Rectal smooth muscle tissue (tissue), 1 donor: Measurements from ENCODE around the gene C12orf57.

Experiments used
- H3K27ac ChIP-seq: one replicate; pipeline ENCODE4 v1.7.0; 2013; ENCODE audit warnings: low read depth, low read length, inconsistent platforms
- H3K27me3 ChIP-seq: one replicate; pipeline ENCODE4 v1.7.0; 2013; ENCODE audit warnings: low read length; ENCODE audit not compliant: control insufficient read depth, insufficient read depth
- H3K36me3 ChIP-seq: one replicate; pipeline ENCODE4 v1.7.0; 2013; ENCODE audit warnings: low read length; ENCODE audit not compliant: control insufficient read depth, insufficient read depth
- H3K4me1 ChIP-seq: one replicate; pipeline ENCODE4 v1.7.0; 2013; ENCODE audit warnings: low read length; ENCODE audit not compliant: control insufficient read depth, insufficient read depth
- H3K4me3 ChIP-seq: one replicate; pipeline ENCODE4 v1.7.0; 2013; ENCODE audit warnings: low read length
- H3K9ac ChIP-seq: one replicate; pipeline ENCODE4 v1.7.0; 2013; ENCODE audit warnings: low read length

Gene C12orf57

DNA sequence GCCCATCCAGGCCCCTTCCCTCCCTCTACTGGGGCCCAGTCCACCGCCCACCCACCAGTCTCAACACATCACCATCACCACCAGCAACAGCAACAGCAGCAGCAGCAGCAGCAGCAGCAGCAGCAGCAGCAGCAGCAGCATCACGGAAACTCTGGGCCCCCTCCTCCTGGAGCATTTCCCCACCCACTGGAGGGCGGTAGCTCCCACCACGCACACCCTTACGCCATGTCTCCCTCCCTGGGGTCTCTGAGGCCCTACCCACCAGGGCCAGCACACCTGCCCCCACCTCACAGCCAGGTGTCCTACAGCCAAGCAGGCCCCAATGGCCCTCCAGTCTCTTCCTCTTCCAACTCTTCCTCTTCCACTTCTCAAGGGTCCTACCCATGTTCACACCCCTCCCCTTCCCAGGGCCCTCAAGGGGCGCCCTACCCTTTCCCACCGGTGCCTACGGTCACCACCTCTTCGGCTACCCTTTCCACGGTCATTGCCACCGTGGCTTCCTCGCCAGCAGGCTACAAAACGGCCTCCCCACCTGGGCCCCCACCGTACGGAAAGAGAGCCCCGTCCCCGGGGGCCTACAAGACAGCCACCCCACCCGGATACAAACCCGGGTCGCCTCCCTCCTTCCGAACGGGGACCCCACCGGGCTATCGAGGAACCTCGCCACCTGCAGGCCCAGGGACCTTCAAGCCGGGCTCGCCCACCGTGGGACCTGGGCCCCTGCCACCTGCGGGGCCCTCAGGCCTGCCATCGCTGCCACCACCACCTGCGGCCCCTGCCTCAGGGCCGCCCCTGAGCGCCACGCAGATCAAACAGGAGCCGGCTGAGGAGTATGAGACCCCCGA lies 7.0 kb upstream of the C12orf57 start:
- H3K36me3 ChIP-seq: peaks cover 32% of the 10 kb centered on the region
- H3K9ac ChIP-seq: peak overlapping the region; percentile 49
- peaks cover 20% of the 10 kb centered on the region for H3K4me1 ChIP-seq
- H3K27me3 ChIP-seq: no peaks in the 10 kb centered on the region
- H3K4me3 ChIP-seq: peak overlapping the region; percentile 78
- H3K27ac ChIP-seq: peak overlapping the region; percentile 96

DNA sequence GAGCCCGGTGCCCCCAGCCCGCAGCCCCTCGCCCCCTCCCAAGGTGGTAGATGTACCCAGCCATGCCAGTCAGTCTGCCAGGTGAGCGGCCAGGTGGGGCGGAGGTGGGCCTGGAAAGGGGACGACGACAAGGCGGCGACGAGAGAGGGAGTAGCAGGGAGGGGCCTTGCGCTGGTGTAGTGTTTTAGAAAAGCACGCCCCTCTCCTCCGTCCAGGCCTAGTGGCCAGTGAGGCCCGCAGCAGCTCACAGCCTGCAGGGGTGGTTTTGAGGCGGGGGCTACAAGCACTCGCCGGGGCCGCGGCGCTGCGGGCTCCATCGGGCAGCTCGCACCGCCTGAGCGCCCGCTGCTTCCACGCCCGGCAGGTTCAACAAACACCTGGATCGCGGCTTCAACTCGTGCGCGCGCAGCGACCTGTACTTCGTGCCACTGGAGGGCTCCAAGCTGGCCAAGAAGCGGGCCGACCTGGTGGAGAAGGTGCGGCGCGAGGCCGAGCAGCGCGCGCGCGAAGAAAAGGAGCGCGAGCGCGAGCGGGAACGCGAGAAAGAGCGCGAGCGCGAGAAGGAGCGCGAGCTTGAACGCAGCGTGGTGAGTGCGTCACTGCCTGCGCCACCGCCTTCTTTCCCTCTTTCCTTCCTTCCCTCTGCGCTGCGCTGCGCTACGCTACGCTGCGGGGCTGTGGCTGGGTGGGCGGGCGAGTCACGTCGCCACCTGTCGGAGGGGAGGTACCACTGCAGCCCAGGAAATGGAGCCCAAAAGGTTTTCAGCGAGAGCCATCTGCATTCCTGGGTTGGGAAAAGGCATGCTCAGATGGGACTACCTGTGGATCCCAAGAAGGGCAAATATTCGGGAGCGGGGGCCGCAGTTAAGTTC lies 6.1 kb upstream of the C12orf57 start:
- Histone ChIP-seq H3K4me1 (peaks cover 17% of the 10 kb centered on the region), H3K36me3 (peaks cover 32% of the 10 kb centered on the region)

DNA sequence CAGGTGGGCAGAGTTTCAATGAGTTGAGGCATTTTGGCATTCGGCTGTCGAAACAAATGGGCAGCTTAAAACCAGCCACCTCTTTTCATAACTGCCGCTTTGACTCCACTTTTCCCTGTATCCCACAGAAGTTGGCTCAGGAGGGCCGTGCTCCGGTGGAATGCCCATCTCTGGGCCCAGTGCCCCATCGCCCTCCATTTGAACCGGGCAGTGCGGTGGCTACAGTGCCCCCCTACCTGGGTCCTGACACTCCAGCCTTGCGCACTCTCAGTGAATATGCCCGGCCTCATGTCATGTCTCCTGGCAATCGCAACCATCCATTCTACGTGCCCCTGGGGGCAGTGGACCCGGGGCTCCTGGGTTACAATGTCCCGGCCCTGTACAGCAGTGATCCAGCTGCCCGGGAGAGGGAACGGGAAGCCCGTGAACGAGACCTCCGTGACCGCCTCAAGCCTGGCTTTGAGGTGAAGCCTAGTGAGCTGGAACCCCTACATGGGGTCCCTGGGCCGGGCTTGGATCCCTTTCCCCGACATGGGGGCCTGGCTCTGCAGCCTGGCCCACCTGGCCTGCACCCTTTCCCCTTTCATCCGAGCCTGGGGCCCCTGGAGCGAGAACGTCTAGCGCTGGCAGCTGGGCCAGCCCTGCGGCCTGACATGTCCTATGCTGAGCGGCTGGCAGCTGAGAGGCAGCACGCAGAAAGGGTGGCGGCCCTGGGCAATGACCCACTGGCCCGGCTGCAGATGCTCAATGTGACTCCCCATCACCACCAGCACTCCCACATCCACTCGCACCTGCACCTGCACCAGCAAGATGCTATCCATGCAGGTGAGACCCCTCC lies 5.2 kb upstream of the C12orf57 start:
- Histone ChIP-seq H3K4me3 (peak overlapping the region; percentile 7), H3K9ac (peak overlapping the region; percentile 4), H3K36me3 (peaks cover 32% of the 10 kb centered on the region), H3K4me1 (peaks cover 20% of the 10 kb centered on the region), H3K27me3 (no peaks in the 10 kb centered on the region), H3K27ac (peak overlapping the region; percentile 56)

More for the DNA sequence above, 6.1 kb upstream of the C12orf57 start:
- peak overlapping the region; percentile 78 for H3K4me3 ChIP-seq
- no peaks in the 10 kb centered on the region for H3K27me3 ChIP-seq
- H3K27ac ChIP-seq: peak overlapping the region; percentile 96
- H3K9ac ChIP-seq: peak overlapping the region; percentile 60

DNA sequence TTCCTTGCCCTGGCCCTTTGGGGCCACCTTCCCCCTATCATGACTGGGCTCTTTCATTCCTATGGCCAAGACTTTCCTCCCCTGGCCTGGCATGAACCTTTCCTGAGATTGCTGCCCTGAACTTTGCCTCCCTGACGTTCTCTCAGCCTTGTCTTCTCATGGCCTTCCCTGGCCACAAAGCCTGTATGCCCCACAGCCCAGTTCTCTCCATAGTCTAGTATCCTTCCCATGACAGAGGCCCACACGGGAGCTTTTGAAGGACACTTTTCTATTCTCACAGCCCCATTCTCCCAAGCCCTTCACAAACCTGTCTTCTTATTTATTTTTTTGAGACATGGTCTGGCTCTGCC lies 4.7 kb upstream of the C12orf57 start:
- Histone ChIP-seq H3K4me1 (peaks cover 20% of the 10 kb centered on the region), H3K27ac (peak overlapping the region; percentile 49), H3K27me3 (no peaks in the 10 kb centered on the region), H3K9ac (peak overlapping the region; percentile 4), H3K36me3 (peaks cover 32% of the 10 kb centered on the region), H3K4me3 (no peak overlapping the region)

DNA sequence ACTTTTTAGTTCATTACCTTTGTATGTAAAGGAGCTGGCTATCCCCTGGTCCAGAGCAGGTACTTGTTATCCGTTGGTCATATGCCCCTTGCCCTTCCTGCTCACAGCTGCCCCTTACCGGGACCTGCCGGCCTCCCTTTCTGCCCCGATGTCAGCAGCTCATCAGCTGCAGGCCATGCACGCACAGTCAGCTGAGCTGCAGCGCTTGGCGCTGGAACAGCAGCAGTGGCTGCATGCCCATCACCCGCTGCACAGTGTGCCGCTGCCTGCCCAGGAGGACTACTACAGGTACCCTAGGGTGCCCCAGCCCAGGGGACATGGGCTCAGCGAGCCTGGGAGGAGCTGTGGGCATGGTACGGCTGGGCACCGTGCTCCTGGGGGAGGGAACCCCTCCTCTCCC lies 2.6 kb upstream of the C12orf57 start:
- Histone ChIP-seq H3K4me1 (peaks cover 28% of the 10 kb centered on the region), H3K4me3 (no peak overlapping the region), H3K27ac (no peak overlapping the region), H3K9ac (no peak overlapping the region), H3K36me3 (peaks cover 16% of the 10 kb centered on the region), H3K27me3 (no peaks in the 10 kb centered on the region)

DNA sequence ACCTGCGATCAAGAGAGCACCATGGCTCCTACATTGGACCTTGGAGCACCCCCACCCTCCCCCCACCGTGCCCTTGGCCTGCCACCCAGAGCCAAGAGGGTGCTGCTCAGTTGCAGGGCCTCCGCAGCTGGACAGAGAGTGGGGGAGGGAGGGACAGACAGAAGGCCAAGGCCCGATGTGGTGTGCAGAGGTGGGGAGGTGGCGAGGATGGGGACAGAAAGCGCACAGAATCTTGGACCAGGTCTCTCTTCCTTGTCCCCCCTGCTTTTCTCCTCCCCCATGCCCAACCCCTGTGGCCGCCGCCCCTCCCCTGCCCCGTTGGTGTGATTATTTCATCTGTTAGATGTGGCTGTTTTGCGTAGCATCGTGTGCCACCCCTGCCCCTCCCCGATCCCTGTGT lies 2.0 kb upstream of the C12orf57 start:
- Histone ChIP-seq H3K9ac (no peak overlapping the region), H3K36me3 (peaks cover 16% of the 10 kb centered on the region), H3K4me1 (peaks cover 28% of the 10 kb centered on the region), H3K4me3 (no peak overlapping the region), H3K27me3 (no peaks in the 10 kb centered on the region), H3K27ac (no peak overlapping the region)

DNA sequence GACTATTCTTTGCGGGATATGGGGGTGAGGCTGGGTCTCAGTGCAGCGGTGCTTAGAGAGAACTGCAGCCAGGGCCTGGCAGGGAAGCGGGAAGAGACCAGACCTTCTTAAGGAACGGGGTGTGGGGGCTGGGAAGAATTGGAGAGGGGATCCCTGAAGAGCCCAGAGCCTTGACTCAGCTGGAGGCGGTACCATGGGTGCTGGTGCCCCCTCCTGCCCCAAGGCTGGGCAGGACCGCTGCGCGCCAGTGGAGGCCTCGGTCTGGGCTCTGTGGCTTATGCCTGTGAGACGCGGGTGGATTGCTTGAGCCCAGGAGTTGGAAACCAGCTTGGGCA lies 1.5 kb upstream of the C12orf57 start:
- H3K27ac ChIP-seq: peak overlapping the region; percentile 97
- H3K9ac ChIP-seq: no peak overlapping the region
- H3K4me1 ChIP-seq: peaks cover 28% of the 10 kb centered on the region
- H3K36me3 ChIP-seq: peaks cover 16% of the 10 kb centered on the region
- no peaks in the 10 kb centered on the region for H3K27me3 ChIP-seq
- no peak overlapping the region for H3K4me3 ChIP-seq

DNA sequence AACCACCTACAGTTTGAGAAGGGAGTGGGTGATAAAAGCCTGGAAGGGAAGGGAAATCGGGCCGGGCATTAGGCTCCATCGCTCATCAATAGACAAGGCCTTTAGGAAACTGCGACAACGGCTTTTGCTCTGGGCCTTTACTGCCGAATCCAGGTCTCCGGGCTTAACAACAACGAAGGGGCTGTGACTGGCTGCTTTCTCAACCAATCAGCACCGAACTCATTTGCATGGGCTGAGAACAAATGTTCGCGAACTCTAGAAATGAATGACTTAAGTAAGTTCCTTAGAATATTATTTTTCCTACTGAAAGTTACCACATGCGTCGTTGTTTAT lies 467 bp upstream of the C12orf57 start:
- Histone ChIP-seq H3K4me3 (peak overlapping the region; percentile 76), H3K27me3 (no peaks in the 10 kb centered on the region), H3K4me1 (peaks cover 26% of the 10 kb centered on the region), H3K9ac (peak overlapping the region; percentile 89), H3K27ac (peak overlapping the region; percentile 97), H3K36me3 (peaks cover 16% of the 10 kb centered on the region)

DNA sequence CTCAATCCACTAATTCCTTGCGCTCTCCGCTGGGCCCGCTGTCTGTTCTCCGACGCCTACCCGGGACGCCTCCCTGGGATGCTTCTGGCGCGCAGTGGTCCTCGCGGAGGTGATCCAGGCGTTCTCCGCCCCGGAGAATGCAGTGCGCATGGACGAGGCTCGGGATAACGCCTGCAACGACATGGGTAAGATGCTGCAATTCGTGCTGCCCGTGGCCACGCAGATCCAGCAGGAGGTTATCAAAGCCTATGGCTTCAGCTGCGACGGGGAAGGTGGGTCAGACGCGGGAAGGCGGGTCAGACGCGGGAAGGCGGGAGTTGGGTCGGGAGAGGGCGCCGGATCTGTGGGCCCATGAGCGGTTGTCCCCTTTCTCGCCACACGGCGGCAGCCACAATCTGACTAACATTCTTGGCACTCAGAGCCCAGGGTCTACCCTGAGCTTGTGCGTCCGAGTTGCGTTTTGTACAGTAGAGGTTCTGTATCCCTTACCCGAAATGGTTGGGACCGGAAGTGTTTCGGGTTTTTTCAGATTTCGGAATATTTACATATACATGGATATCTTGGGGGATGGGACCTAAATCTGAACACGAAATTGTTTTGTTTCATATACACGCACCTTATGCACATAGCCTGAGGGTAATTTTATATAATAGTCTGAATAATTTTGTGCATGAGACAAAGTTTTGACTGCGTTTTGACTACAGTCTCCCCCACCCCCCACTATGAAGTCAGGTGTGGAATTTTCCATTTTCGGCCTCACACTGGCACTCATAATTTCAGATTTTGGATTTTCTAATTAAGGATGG lies 762 bp downstream of the C12orf57 start:
- peaks cover 12% of the 10 kb centered on the region for H3K36me3 ChIP-seq
- H3K27ac ChIP-seq: peak overlapping the region; percentile 97
- peak overlapping the region; percentile 76 for H3K4me3 ChIP-seq
- peaks cover 16% of the 10 kb centered on the region for H3K4me1 ChIP-seq
- H3K27me3 ChIP-seq: no peaks in the 10 kb centered on the region
- peak overlapping the region; percentile 89 for H3K9ac ChIP-seq

DNA sequence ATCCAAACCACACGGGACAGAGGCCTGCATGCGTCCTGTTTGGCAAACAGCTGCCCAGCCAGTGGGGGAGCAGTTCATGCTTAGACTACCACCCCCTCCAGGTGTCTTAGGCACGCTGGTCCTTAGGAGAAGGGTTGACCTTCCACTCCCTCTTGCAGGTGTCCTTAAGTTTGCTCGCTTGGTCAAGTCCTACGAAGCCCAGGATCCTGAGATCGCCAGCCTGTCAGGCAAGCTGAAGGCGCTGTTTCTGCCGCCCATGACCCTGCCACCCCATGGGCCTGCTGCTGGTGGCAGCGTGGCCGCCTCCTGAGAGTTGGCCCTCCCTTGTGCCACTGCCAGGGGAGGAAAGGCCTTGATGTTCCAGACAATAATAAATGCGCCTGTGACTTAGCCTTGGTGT lies 1.8 kb downstream of the C12orf57 start:
- no peak overlapping the region for H3K27ac ChIP-seq
- H3K9ac ChIP-seq: no peak overlapping the region
- peak overlapping the region; percentile 7 for H3K4me3 ChIP-seq
- H3K36me3 ChIP-seq: peaks cover 10% of the 10 kb centered on the region
- no peaks in the 10 kb centered on the region for H3K27me3 ChIP-seq
- H3K4me1 ChIP-seq: peaks cover 16% of the 10 kb centered on the region

DNA sequence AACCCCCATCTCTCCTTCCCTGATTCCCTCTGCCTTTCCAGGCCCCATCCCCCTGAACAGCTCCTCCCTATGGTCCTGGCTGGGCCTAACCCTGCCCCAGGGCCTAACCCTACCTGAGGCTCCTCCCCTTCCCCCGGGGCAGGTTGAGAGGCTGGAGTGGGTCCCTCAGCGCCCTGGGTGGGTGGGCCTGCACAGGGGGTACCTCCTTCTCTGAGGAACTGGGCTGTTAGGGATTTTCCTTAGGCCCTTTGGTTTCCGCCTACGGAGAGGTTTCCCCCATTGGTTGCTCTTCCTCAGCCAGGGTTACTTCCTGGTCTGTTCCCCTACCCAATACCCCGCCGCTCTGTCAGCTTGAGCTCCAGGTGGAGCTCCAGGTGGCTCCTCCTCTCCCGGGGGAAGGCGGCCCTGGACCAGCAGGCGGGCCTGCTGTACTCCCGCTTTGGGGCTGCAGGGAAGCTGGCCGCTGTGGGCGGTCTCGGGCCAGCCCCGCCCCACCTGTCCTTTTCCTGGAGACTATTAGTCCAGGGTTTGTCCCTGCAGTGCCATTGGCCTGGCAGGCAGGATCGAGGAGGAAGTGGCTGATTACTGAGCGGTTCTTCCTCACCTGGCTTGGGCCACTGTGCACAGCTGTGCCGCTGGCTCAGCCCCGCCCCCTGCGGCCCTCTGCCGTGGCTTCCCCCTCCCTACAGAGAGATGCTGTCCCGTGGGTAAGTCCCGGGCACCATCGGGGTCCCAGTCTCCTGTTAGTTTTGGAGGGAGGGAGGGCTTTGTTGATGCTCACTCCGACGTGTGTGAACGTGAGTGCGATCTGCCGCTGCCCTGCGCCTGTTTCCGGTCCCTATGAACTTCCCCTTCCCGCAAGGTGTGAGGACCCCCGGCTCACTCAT lies 2.5 kb downstream of the C12orf57 start:
- Histone ChIP-seq H3K27ac (no peak overlapping the region), H3K27me3 (no peaks in the 10 kb centered on the region), H3K4me3 (peak overlapping the region; percentile 59), H3K4me1 (peaks cover 16% of the 10 kb centered on the region), H3K36me3 (peaks cover 4% of the 10 kb centered on the region), H3K9ac (no peak overlapping the region)
